SK-N-SH treated with all-trans-retinoic acid at 6 μM for 48 hours (cell line): Measurements from ENCODE around the gene CDH6.

Experiments
- ATAC-seq: fragments of 200-7000 bp; cut with Tn5 transposase; 3 replicates; pipeline ENCODE4 v1.9.1; 2020; ENCODE audit warnings: mild to moderate bottlenecking, moderate library complexity
- ARNTL ChIP-seq: fragments of 450-650 bp; formaldehyde crosslinking; IDR thresholded peaks from 2 replicates; pipeline ENCODE4 v1.5.0; 2020; ENCODE audit warnings: low read depth, mild to moderate bottlenecking, moderate library complexity, borderline replicate concordance
- BACH2 ChIP-seq: fragments of 250-450 bp; sonication (Bioruptor Pico); IDR thresholded peaks from 2 replicates; pipeline ENCODE4 v1.9.0; 2021; ENCODE audit warnings: mild to moderate bottlenecking, borderline replicate concordance
- CSDC2 ChIP-seq: fragments of 250-450 bp; sonication (Bioruptor Pico); IDR thresholded peaks from 2 replicates; pipeline ENCODE4 v1.5.0; 2020; ENCODE audit warnings: mild to moderate bottlenecking, moderate library complexity
- ESRRG ChIP-seq: fragments of 250-450 bp; sonication (Bioruptor Pico); IDR thresholded peaks from 2 replicates; pipeline ENCODE4 v1.6.1; 2021; ENCODE audit warnings: mild to moderate bottlenecking
- GLIS3 ChIP-seq: fragments of 250-450 bp; sonication (Bioruptor Pico); IDR thresholded peaks from 2 replicates; pipeline ENCODE4 v1.5.0; 2020; ENCODE audit warnings: mild to moderate bottlenecking, moderate library complexity
- OSR1 ChIP-seq: fragments of 250-450 bp; sonication (Bioruptor Pico); IDR thresholded peaks from 2 replicates; pipeline ENCODE4 v1.8.0; 2022; ENCODE audit warnings: moderate library complexity, mild to moderate bottlenecking, inconsistent platforms
- PPARA ChIP-seq: fragments of 250-450 bp; sonication (Bioruptor Pico); IDR thresholded peaks from 2 replicates; pipeline ENCODE4 v1.5.0; 2020; ENCODE audit warnings: mild to moderate bottlenecking, borderline replicate concordance
- SNAI2 ChIP-seq: fragments of 250-450 bp; sonication (Bioruptor Pico); IDR thresholded peaks from 2 replicates; pipeline ENCODE4 v1.5.0; 2020; ENCODE audit warnings: mild to moderate bottlenecking, moderate library complexity
- TOX ChIP-seq: fragments of 250-450 bp; sonication (Bioruptor Pico); IDR thresholded peaks from 2 replicates; pipeline ENCODE4 v1.8.0; 2021; ENCODE audit warnings: mild to moderate bottlenecking, moderate library complexity, borderline replicate concordance
- ZC3H10 ChIP-seq: fragments of 250-450 bp; sonication (Bioruptor Pico); IDR thresholded peaks from 2 replicates; pipeline ENCODE4 v1.5.1; 2021; ENCODE audit warnings: mild to moderate bottlenecking, moderate library complexity
- ZFP3 ChIP-seq: fragments of 250-450 bp; sonication (Bioruptor Pico); IDR thresholded peaks from 2 replicates; pipeline ENCODE4 v1.5.0; 2020; ENCODE audit warnings: mild to moderate bottlenecking, moderate library complexity
- ZFP30 ChIP-seq: fragments of 450-650 bp; formaldehyde crosslinking; IDR thresholded peaks from 2 replicates; pipeline ENCODE4 v1.5.0; 2022; ENCODE audit warnings: mild to moderate bottlenecking, moderate library complexity
- ZNF565 ChIP-seq: fragments of 450-650 bp; formaldehyde crosslinking; conservative IDR thresholded peaks from 2 replicates; pipeline ENCODE4 v1.5.0; 2020; ENCODE audit warnings: low read depth, mild to moderate bottlenecking, moderate library complexity
- ZNF70 ChIP-seq: fragments of 450-650 bp; formaldehyde crosslinking; IDR thresholded peaks from 2 replicates; pipeline ENCODE4 v1.5.0; 2020; ENCODE audit warnings: mild to moderate bottlenecking, moderate library complexity
- ZNF8 ChIP-seq: fragments of 450-650 bp; formaldehyde crosslinking; IDR thresholded peaks from 2 replicates; pipeline ENCODE4 v1.5.0; 2020; ENCODE audit warnings: mild to moderate bottlenecking, moderate library complexity
- TF ChIP-seq, protein P1 (sequence below): fragments of 250-450 bp; sonication (Bioruptor Pico); IDR thresholded peaks from 2 replicates; pipeline ENCODE4 v1.5.1; 2020; ENCODE audit warnings: low read depth, mild to moderate bottlenecking, moderate library complexity
- TF ChIP-seq, protein P2 (sequence below): fragments of 250-450 bp; sonication (Bioruptor Pico); IDR thresholded peaks from 2 replicates; pipeline ENCODE4 v1.5.1; 2021; ENCODE audit warnings: mild to moderate bottlenecking, moderate library complexity
- TF ChIP-seq, protein P3 (sequence below): fragments of 250-450 bp; sonication (Bioruptor Pico); IDR thresholded peaks from 2 replicates; pipeline ENCODE4 v1.8.0; 2021; ENCODE audit warnings: low read depth, mild to moderate bottlenecking, moderate library complexity, borderline replicate concordance
- TF ChIP-seq, protein P4 (sequence below): fragments of 250-450 bp; sonication (Bioruptor Pico); IDR thresholded peaks from 2 replicates; pipeline ENCODE4 v1.8.0; 2020; ENCODE audit warnings: mild to moderate bottlenecking, moderate library complexity, borderline replicate concordance

CDH6 gene

DNA sequence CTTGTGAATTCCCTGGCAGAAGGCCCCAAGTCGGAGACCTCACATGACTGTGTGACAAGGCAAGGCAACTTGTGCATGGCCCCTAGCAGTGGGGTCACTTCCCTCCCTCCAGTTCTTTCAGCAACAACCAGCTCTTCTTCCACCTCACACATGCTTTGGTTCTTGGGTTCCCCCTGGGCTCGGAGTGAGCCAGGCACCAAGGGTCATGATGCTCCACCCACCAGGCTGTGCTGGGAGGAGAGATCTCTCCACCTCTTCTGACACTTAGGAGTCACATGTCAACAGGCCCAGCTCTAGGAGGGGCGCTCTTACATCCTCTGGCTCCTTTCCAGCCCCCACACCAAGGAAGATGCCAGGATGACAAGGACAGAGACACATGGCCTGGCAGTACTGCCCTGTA is 56.7 kb downstream of the CDH6 start:
- TF ChIP-seq ZNF70 = no peak
- TF ChIP-seq PPARA (CRISPR knock-in tag) = no peak
- TF ChIP-seq SNAI2 = no peak
- TF ChIP-seq, protein P1, sequence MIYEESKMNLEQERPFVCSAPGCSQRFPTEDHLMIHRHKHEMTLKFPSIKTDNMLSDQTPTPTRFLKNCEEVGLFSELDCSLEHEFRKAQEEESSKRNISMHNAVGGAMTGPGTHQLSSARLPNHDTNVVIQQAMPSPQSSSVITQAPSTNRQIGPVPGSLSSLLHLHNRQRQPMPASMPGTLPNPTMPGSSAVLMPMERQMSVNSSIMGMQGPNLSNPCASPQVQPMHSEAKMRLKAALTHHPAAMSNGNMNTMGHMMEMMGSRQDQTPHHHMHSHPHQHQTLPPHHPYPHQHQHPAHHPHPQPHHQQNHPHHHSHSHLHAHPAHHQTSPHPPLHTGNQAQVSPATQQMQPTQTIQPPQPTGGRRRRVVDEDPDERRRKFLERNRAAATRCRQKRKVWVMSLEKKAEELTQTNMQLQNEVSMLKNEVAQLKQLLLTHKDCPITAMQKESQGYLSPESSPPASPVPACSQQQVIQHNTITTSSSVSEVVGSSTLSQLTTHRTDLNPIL (CRISPR knock-in tag) = no peak
- TF ChIP-seq, protein P2, sequence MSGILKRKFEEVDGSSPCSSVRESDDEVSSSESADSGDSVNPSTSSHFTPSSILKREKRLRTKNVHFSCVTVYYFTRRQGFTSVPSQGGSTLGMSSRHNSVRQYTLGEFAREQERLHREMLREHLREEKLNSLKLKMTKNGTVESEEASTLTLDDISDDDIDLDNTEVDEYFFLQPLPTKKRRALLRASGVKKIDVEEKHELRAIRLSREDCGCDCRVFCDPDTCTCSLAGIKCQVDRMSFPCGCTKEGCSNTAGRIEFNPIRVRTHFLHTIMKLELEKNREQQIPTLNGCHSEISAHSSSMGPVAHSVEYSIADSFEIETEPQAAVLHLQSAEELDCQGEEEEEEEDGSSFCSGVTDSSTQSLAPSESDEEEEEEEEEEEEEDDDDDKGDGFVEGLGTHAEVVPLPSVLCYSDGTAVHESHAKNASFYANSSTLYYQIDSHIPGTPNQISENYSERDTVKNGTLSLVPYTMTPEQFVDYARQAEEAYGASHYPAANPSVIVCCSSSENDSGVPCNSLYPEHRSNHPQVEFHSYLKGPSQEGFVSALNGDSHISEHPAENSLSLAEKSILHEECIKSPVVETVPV = no peak
- no peak for TF ChIP-seq ARNTL (CRISPR knock-in tag)
- ATAC-seq = no peak

DNA sequence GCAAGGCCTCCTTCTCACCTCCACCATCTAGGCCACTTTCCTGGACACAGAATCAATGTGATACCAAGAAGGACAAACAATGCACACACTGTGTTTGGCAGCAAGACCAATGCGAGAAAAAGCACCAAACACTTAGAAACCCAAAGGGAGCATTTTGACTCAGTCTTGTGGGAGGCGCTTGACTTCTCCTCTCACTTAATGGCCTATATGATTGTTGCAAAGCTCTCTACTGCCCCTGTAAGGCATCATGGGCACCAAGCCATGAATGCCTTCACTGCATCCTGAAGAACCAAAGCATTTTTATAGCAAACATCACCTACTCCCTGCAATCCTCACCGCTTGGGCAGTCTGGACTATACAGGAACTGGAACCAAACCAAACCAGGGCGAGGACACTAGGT is 57.5 kb downstream of the CDH6 start:
- TF ChIP-seq OSR1 (no peak), ESRRG (no peak), ZFP30 (CRISPR knock-in tag) (no peak), ZC3H10 (CRISPR knock-in tag) (no peak), ZFP3 (CRISPR knock-in tag) (no peak), PPARA (CRISPR knock-in tag) (no peak), ZNF8 (no peak), SNAI2 (no peak), BACH2 (CRISPR knock-in tag) (no peak), ARNTL (CRISPR knock-in tag) (no peak), TOX (no peak), ZNF565 (CRISPR knock-in tag) (no peak), GLIS3 (CRISPR knock-in tag) (no peak)
- TF ChIP-seq, protein P3, sequence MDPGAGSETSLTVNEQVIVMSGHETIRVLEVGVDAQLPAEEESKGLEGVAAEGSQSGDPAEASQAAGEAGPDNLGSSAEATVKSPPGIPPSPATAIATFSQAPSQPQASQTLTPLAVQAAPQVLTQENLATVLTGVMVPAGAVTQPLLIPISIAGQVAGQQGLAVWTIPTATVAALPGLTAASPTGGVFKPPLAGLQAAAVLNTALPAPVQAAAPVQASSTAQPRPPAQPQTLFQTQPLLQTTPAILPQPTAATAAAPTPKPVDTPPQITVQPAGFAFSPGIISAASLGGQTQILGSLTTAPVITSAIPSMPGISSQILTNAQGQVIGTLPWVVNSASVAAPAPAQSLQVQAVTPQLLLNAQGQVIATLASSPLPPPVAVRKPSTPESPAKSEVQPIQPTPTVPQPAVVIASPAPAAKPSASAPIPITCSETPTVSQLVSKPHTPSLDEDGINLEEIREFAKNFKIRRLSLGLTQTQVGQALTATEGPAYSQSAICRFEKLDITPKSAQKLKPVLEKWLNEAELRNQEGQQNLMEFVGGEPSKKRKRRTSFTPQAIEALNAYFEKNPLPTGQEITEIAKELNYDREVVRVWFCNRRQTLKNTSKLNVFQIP = no peak
- TF ChIP-seq, protein P4, sequence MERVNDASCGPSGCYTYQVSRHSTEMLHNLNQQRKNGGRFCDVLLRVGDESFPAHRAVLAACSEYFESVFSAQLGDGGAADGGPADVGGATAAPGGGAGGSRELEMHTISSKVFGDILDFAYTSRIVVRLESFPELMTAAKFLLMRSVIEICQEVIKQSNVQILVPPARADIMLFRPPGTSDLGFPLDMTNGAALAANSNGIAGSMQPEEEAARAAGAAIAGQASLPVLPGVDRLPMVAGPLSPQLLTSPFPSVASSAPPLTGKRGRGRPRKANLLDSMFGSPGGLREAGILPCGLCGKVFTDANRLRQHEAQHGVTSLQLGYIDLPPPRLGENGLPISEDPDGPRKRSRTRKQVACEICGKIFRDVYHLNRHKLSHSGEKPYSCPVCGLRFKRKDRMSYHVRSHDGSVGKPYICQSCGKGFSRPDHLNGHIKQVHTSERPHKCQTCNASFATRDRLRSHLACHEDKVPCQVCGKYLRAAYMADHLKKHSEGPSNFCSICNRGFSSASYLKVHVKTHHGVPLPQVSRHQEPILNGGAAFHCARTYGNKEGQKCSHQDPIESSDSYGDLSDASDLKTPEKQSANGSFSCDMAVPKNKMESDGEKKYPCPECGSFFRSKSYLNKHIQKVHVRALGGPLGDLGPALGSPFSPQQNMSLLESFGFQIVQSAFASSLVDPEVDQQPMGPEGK = no peak
- TF ChIP-seq, protein P2 = no peak
- TF ChIP-seq, protein P1 (CRISPR knock-in tag) = no peak
- ATAC-seq = no peak

DNA sequence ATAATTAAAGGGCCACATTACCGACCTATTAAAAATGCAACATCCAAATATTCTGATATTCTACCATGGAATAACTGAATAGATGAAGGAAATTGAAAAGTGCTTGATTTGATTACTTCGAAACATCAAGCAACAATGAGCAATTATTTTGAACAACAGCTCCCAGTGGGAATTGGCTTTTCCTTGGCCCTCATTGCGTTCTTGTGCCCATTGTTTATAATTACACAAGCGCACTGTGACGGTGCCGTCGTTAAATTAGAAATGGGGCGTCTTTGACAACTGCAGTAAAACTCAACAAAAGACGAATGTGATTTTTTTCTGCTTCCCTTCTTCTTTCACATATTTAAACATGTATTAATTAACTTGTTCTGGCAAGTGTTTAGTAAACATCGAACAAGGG is 61.6 kb downstream of the CDH6 start:
- TF ChIP-seq, protein P1 (CRISPR knock-in tag) = no peak
- TF ChIP-seq OSR1 (no peak), ZFP30 (CRISPR knock-in tag) (no peak), ARNTL (CRISPR knock-in tag) (no peak), TOX (no peak), ESRRG (no peak)
- no peak for ATAC-seq

DNA sequence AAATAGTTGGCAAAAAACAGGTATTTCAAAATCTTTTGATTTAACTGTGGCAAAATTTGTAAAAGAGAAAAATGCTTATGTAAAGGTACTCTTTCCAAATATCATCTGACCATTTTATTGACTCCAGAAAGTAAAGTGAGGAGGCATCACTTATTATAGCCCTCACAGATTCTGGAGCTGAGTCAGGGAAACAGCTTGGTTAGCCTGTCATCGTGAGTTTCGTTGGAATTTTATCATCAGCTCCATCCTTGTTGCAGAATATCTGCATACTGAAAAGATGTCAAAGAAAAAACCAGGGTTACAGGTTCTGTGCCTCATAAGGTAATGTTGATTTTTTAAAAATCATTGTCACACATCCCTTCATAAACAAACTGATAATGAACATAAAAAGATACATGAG is 74.8 kb downstream of the CDH6 start:
- TF ChIP-seq SNAI2 = no peak
- no peak for TF ChIP-seq CSDC2 (CRISPR knock-in tag)
- TF ChIP-seq ZFP3 (CRISPR knock-in tag) = no peak
- TF ChIP-seq ZFP30 (CRISPR knock-in tag) = no peak
- TF ChIP-seq ZNF70 = no peak
- TF ChIP-seq ESRRG = no peak
- TF ChIP-seq, protein P4 = no peak
- TF ChIP-seq, protein P3 = no peak
- no peak for TF ChIP-seq ARNTL (CRISPR knock-in tag)
- ATAC-seq = no peak
